ENCODE measurements around the gene ELOVL7. TPM values are rescaled to one million over a fixed set of nuclear protein-coding genes. Genes with fewer than 3 reads are reported as not detected.

Gene ELOVL7
- total RNA-seq, 3 donors from 2014 or later (not counting 1 experiment from before 2014, with no cell fraction given) = 0.48 to 4.2 (median 2.6) TPM

DNA sequence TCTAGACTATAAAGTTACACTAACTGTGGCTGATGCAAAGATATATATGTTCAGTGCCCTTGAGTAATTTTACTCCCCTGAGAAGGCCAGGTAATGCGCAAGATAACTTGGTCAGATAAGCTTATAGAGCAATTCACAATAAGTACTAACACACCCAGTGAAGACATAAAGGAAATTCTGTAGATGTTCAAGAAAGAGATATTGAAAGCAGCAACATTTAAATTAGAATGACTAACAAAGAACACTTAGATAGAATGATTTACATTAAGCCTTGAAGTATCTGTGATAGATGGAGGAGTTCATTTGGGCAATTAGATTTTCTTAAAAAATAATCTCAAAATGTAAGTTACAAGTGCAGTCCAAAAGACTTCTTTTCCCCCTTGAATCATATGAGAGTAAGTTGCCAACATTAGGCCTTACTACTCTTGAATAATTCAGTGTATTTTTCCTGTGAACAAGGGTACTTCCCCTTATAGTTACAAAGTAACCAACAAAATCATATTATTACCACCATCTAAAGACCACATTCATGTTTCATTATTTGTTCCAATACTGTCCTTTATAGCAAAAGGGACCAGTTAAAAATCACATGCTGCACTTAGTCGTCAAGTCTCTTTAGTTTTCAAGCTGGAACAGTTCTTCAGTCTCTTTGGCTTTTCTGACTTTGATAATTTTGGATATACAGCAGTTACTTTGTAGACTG lies 44.4 kb upstream of the ELOVL7 start:
- ATAC-seq = no peak

DNA sequence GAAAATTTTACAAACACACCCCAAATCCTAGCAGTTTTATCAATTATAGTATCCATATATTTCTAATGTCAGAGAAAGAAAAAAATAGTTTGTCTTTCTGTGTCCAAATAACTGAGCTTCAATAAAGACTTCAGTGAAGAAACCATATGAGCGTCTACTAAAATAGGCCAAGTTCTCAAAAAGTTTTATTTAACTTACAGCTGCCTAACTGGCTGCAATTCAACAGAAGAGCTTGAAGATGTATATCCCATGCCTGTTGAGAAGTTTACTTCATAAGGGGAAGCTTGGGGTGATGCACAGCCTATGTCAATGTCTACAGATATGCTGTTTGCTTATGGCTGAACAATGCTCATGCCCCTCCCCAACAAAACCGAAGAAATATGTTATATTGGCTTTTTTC lies 43.7 kb upstream of the ELOVL7 start:
- Mint-ChIP-seq H3K27me3 (ENCODE audit: low read depth in 2 of 2) (no peaks in the 10 kb centered on the region), H3K4me3 (no peak overlapping the region), H3K36me3 (no peaks in the 10 kb centered on the region), H3K27ac (no peak overlapping the region), H3K4me1 (no peaks in the 10 kb centered on the region), H3K9me3 (peaks cover 0 to 2% of the 10 kb centered on the region in 2 donors)
- H3K36me3 ChIP-seq (ENCODE audit: control insufficient read depth, insufficient read depth, low read length) = no peaks in the 10 kb centered on the region
- WGBS (ENCODE audit: insufficient coverage) = 92% methylated on average over 1 of the region's 2 CpGs
- no peak overlapping the region for H3K27ac ChIP-seq (ENCODE audit: low read length)
- H3K4me1 ChIP-seq (ENCODE audit: control insufficient read depth, insufficient read depth, low read length) = no peaks in the 10 kb centered on the region
- no peak overlapping the region for H3K4me3 ChIP-seq (ENCODE audit: low read length)
- DNase-seq = no peak
- H3K9me3 ChIP-seq (ENCODE audit: control insufficient read depth, insufficient read depth, low read length) = no peaks in the 10 kb centered on the region
- intact Hi-C loops (cut with micrococcal nuclease) = no loop called here
- TF ChIP-seq, protein P1, sequence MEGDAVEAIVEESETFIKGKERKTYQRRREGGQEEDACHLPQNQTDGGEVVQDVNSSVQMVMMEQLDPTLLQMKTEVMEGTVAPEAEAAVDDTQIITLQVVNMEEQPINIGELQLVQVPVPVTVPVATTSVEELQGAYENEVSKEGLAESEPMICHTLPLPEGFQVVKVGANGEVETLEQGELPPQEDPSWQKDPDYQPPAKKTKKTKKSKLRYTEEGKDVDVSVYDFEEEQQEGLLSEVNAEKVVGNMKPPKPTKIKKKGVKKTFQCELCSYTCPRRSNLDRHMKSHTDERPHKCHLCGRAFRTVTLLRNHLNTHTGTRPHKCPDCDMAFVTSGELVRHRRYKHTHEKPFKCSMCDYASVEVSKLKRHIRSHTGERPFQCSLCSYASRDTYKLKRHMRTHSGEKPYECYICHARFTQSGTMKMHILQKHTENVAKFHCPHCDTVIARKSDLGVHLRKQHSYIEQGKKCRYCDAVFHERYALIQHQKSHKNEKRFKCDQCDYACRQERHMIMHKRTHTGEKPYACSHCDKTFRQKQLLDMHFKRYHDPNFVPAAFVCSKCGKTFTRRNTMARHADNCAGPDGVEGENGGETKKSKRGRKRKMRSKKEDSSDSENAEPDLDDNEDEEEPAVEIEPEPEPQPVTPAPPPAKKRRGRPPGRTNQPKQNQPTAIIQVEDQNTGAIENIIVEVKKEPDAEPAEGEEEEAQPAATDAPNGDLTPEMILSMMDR (IDR thresholded peaks at IDR 0.05) = no peak
- H3K27me3 ChIP-seq (ENCODE audit: control insufficient read depth, insufficient read depth, low read length) = no peaks in the 10 kb centered on the region
- ATAC-seq = no peak

More for the DNA sequence above, 44.4 kb upstream of the ELOVL7 start:
- 94% methylated on average over 1 of the region's 2 CpGs for WGBS (ENCODE audit: insufficient coverage)
- TF ChIP-seq, protein P1 (IDR thresholded peaks at IDR 0.05) = no peak
- H3K36me3 Mint-ChIP-seq = no peaks in the 10 kb centered on the region
- H3K27ac Mint-ChIP-seq = no peak overlapping the region
- no peaks in the 10 kb centered on the region for H3K9me3 Mint-ChIP-seq
- H3K4me3 ChIP-seq (ENCODE audit: low read length) = no peak overlapping the region
- H3K4me3 Mint-ChIP-seq = no peak overlapping the region
- H3K27me3 ChIP-seq (ENCODE audit: control insufficient read depth, insufficient read depth, low read length) = no peaks in the 10 kb centered on the region
- no peaks in the 10 kb centered on the region for H3K4me1 ChIP-seq (ENCODE audit: control insufficient read depth, insufficient read depth, low read length)
- no peaks in the 10 kb centered on the region for H3K9me3 ChIP-seq (ENCODE audit: control insufficient read depth, insufficient read depth, low read length)
- H3K4me1 Mint-ChIP-seq = no peaks in the 10 kb centered on the region
- DNase-seq = no peak
- intact Hi-C loops (cut with micrococcal nuclease) = no loop called here
- no peaks in the 10 kb centered on the region for H3K27me3 Mint-ChIP-seq (ENCODE audit: low read depth in 2 of 2)
- no peak overlapping the region for H3K27ac ChIP-seq (ENCODE audit: low read length)
- no peaks in the 10 kb centered on the region for H3K36me3 ChIP-seq (ENCODE audit: control insufficient read depth, insufficient read depth, low read length)

DNA sequence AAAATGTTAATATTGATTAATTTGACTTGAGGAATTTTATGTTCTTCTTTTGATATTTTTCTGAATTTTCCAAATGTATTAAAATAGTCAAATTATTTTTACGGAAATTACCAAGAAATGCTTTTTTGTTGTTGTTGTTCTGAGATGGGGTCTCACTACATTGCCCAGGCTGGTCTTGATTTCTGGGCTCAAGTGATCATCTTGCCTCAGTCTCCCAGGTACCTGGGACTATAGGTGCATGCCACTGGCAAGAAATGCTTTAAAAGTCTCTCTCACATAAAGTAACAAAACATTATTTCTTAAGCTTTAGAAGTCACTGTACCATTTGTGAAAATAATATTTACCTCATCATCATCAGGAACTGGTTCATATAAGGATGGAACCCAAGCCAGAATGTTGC lies 43.0 kb upstream of the ELOVL7 start:
- no peaks in the 10 kb centered on the region for H3K27me3 Mint-ChIP-seq (ENCODE audit: low read depth in 2 of 2)
- TF ChIP-seq, protein P1 (IDR thresholded peaks at IDR 0.05) = no peak
- Histone ChIP-seq H3K27ac (ENCODE audit: low read length) (no peak overlapping the region), H3K36me3 (ENCODE audit: control insufficient read depth, insufficient read depth, low read length) (no peaks in the 10 kb centered on the region), H3K4me3 (ENCODE audit: low read length) (no peak overlapping the region), H3K4me1 (ENCODE audit: control insufficient read depth, insufficient read depth, low read length) (no peaks in the 10 kb centered on the region), H3K9me3 (ENCODE audit: control insufficient read depth, insufficient read depth, low read length) (no peaks in the 10 kb centered on the region), H3K27me3 (ENCODE audit: control insufficient read depth, insufficient read depth, low read length) (no peaks in the 10 kb centered on the region)
- no peaks in the 10 kb centered on the region for H3K36me3 Mint-ChIP-seq
- no peak overlapping the region for H3K27ac Mint-ChIP-seq
- intact Hi-C loops (cut with micrococcal nuclease) = no loop called here
- no peak overlapping the region for H3K4me3 Mint-ChIP-seq
- DNase-seq (no peak), ATAC-seq (no peak)
- H3K9me3 Mint-ChIP-seq = peaks cover 0 to 2% of the 10 kb centered on the region in 2 donors
- 100% methylated on average over 1 of the region's 1 CpG for WGBS (ENCODE audit: insufficient coverage)
- H3K4me1 Mint-ChIP-seq = no peaks in the 10 kb centered on the region

DNA sequence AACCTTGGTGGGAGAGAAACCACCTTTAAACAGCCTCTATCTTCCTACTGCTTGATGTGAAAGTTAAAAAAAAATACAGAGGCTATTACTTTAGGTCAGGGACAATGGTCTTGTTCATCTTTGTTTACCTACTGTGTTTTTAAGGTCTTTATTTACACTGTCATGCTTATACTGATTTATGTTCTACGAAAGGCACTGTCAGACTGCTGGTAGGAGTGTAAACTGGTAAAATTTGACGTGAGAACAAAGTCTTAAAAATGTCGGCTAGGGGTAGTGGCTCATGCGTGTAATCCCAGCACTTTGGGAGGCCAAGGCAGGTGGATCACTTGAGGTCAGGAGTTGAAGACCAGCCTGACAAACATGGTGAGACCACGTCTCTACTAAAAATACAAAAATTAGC lies 42.1 kb upstream of the ELOVL7 start:
- no peak overlapping the region for H3K4me3 ChIP-seq (ENCODE audit: low read length)
- intact Hi-C loops (cut with micrococcal nuclease) = no loop called here
- no peaks in the 10 kb centered on the region for H3K4me1 ChIP-seq (ENCODE audit: control insufficient read depth, insufficient read depth, low read length)
- no peaks in the 10 kb centered on the region for H3K4me1 Mint-ChIP-seq
- no peak overlapping the region for H3K27ac Mint-ChIP-seq
- H3K36me3 Mint-ChIP-seq = no peaks in the 10 kb centered on the region
- H3K36me3 ChIP-seq (ENCODE audit: control insufficient read depth, insufficient read depth, low read length) = no peaks in the 10 kb centered on the region
- no peaks in the 10 kb centered on the region for H3K27me3 Mint-ChIP-seq (ENCODE audit: low read depth in 2 of 2)
- H3K4me3 Mint-ChIP-seq = no peak overlapping the region
- peaks cover 0 to 2% of the 10 kb centered on the region in 2 donors for H3K9me3 Mint-ChIP-seq
- no peak overlapping the region for H3K27ac ChIP-seq (ENCODE audit: low read length)
- TF ChIP-seq, protein P1 (IDR thresholded peaks at IDR 0.05) = no peak
- H3K27me3 ChIP-seq (ENCODE audit: control insufficient read depth, insufficient read depth, low read length) = no peaks in the 10 kb centered on the region
- peaks cover under 1% of the 10 kb centered on the region for H3K9me3 ChIP-seq (ENCODE audit: control insufficient read depth, insufficient read depth, low read length)
- WGBS (ENCODE audit: insufficient coverage) = 97% methylated on average over 5 of the region's 5 CpGs
- ATAC-seq (no peak), DNase-seq (no peak)

Measured in natural killer cell (primary cell).